Sigmoid colon (tissue), 7 donors: ENCODE results near the gene SLF2. TPM values are rescaled to one million over a fixed set of nuclear protein-coding genes. Genes with fewer than 3 reads are reported as not detected.

ENCODE experiments used
- DNase-seq: peaks from one replicate; pipeline ENCODE4 v3.0.0-alpha.2; 2019
- H3K27ac ChIP-seq, 4 donors: fragments of 200-600 bp; sonication (generic); one replicate each; pipeline ENCODE4 v1.5.1; 2016 to 2019; ENCODE audit warnings: mild to moderate bottlenecking in 1 of 4
- H3K27me3 ChIP-seq, 3 donors: fragments of 200-600 bp; sonication (generic); one replicate each; pipeline ENCODE4 v1.5.1; 2019; ENCODE audit warnings: mild to moderate bottlenecking in 1 of 3
- H3K36me3 ChIP-seq, 4 donors: fragments of 200-600 bp; sonication (generic); one replicate each; pipeline ENCODE4 v1.5.1; 2016 to 2019
- H3K4me1 ChIP-seq, 4 donors: fragments of 200-600 bp; sonication (generic); one replicate each; pipeline ENCODE4 v1.5.1; 2017 to 2019
- H3K4me3 ChIP-seq, 4 donors: fragments of 200-600 bp; sonication (generic); one replicate each; pipeline ENCODE4 v1.5.1; 2017 to 2019; ENCODE audit warnings: mild to moderate bottlenecking in 2 of 4, moderate library complexity in 1 of 4
- H3K9me3 ChIP-seq, 4 donors: fragments of 200-600 bp in 3 of 4; sonication (generic) in 3 of 4; one replicate each; pipeline versions ENCODE4 v1.5.1 to v1.6.1; 2013 to 2019
- CTCF ChIP-seq, 4 experiments: fragments of 450-650 bp in 3 of 4; fragments of 200-600 bp in 1 of 4; IDR thresholded peaks; one replicate each; pipeline ENCODE4 v1.5.1; 2016 to 2019; ENCODE audit warnings: antibody characterized with exemption in 4 of 4, mild to moderate bottlenecking in 3 of 4, moderate library complexity in 2 of 4
- EP300 ChIP-seq, 4 donors: sonication (generic); formaldehyde crosslinking; IDR thresholded peaks; one replicate each; pipeline ENCODE4 v1.6.1; 2017; ENCODE audit warnings: antibody characterized with exemption in 4 of 4
- POLR2A ChIP-seq, 2 donors: fragments of 450-650 bp; IDR thresholded peaks; one replicate each; pipeline ENCODE4 v1.6.1; 2016; ENCODE audit warnings: antibody characterized with exemption in 2 of 2, mild to moderate bottlenecking in 2 of 2, moderate library complexity in 2 of 2
- POLR2AphosphoS5 ChIP-seq, 4 donors: sonication (generic); formaldehyde crosslinking; IDR thresholded peaks; one replicate each; pipeline ENCODE4 v1.6.1; 2017; ENCODE audit warnings: antibody characterized with exemption in 4 of 4
- WGBS, 2 donors: extraction: QIAGEN DNeasy Blood & Tissue Kit; methylation state at CpG; one replicate each; pipeline ENCODE4 v1.1.7; 2013; 5-methylcytosine and 5-hydroxymethylcytosine counted together
- intact Hi-C: fragments of 100-400 bp; cut with DNase I; formaldehyde crosslinking; loops from one replicate; pipeline ENCODE4 v1.15.1; 2023
- polyA plus RNA-seq, 3 donors: library from polyadenylated mRNA; stranded (reverse); fragments of 200-250 nt; gene quantifications; one replicate each; pipeline ENCODE4 v1.2.3, GENCODE V29; 2013
- total RNA-seq, 4 donors: library from RNA; depleted of rRNA; stranded (reverse); fragments of >200 nt; gene quantifications; one replicate each; pipeline ENCODE4 v1.1.0, GENCODE V29; 2016
- donor health status: healthy with polysubstance abuse.
- donor health status: Bipolar disorder and iron deficiency.
- donor health status: healthy.

Gene SLF2
- total and polyA plus RNA-seq, 7 donors: 3.2 to 49.9 (median 31.8) TPM

- DNase-seq: peak; percentile 94
- Histone ChIP-seq H3K27ac (peak overlapping the region; percentile 99 to 100 (median 100)), H3K36me3 (peaks cover 1 to 14% (median 8%) of the 10 kb centered on the region in 4 donors), H3K9me3 (no peaks in the 10 kb centered on the region), H3K4me3 (peak overlapping the region; percentile 80 to 90 (median 90)), H3K4me1 (peaks cover 0 to 55% (median 45%) of the 10 kb centered on the region in 4 donors), H3K27me3 (no peaks in the 10 kb centered on the region)
- TF ChIP-seq POLR2AphosphoS5 (IDR thresholded peaks at IDR 0.05) (peak; percentile 26 to 53 (median 40)), POLR2A (IDR thresholded peaks at IDR 0.05) (no peak), CTCF (IDR thresholded peaks at IDR 0.05) (no peak)
- 2 to 4% methylated on average over 25 of the region's 25 CpGs for WGBS, 2 donors
- intact Hi-C loops: loop anchor here (5.0 kb wide), 1 partner anchor 86 kb away; the partner anchor contains the start of gene SLF2
Measured at GRCh38 chr10:100998183-100998990, 85.6 kb downstream of the SLF2 start.

- no peaks in the 10 kb centered on the region for H3K27me3 ChIP-seq
- H3K4me3 ChIP-seq: peak overlapping the region; percentile 80 to 90 (median 90)
- DNase-seq: peak; percentile 93
- 1% methylated on average over 83 of the region's 83 CpGs for WGBS, 2 donors
- H3K36me3 ChIP-seq: peaks cover 9 to 19% (median 16%) of the 10 kb centered on the region in 4 donors
- H3K9me3 ChIP-seq: no peaks in the 10 kb centered on the region
- peaks cover 0 to 62% (median 53%) of the 10 kb centered on the region in 4 donors for H3K4me1 ChIP-seq
- TF ChIP-seq EP300 (IDR thresholded peaks at IDR 0.05): no peak
- peak; percentile 96 to 97 (median 96) for TF ChIP-seq CTCF (IDR thresholded peaks at IDR 0.05)
- peak; percentile 70 to 75 for TF ChIP-seq POLR2A (IDR thresholded peaks at IDR 0.05)
- peak; percentile 84 to 97 (median 93) for TF ChIP-seq POLR2AphosphoS5 (IDR thresholded peaks at IDR 0.05)
- H3K27ac ChIP-seq: peak overlapping the region; percentile 99 to 100 (median 100)
- intact Hi-C loops: loop anchor here (1.0 to 5.0 kb wide), 2 partner anchors 13 to 87 kb away; partner anchors contain the start of gene SLF2
Measured at GRCh38 chr10:100998991-100999741, 86.4 kb downstream of the SLF2 start.

- TF ChIP-seq POLR2AphosphoS5 (IDR thresholded peaks at IDR 0.05): no peak
- TF ChIP-seq POLR2A (IDR thresholded peaks at IDR 0.05): no peak
- TF ChIP-seq CTCF (IDR thresholded peaks at IDR 0.05): no peak
- TF ChIP-seq EP300 (IDR thresholded peaks at IDR 0.05): no peak
- no peaks in the 10 kb centered on the region for H3K9me3 ChIP-seq
- intact Hi-C loops: loop anchor here (1.0 to 5.0 kb wide), 2 partner anchors 13 to 87 kb away; partner anchors contain the start of gene SLF2
- H3K36me3 ChIP-seq: peaks cover 11 to 25% (median 18%) of the 10 kb centered on the region in 4 donors
- H3K4me3 ChIP-seq: peak within 1 kb of the TSS; percentile 80 to 90 (median 90)
- H3K4me1 ChIP-seq: peaks cover 0 to 68% (median 56%) of the 10 kb centered on the region in 4 donors
- no peaks in the 10 kb centered on the region for H3K27me3 ChIP-seq
- peak; percentile 72 for DNase-seq
- H3K27ac ChIP-seq: peak within 1 kb of the TSS; percentile 99 to 100 (median 100)
- WGBS, 2 donors: 2% methylated on average over 44 of the region's 44 CpGs
Measured at GRCh38 chr10:100999742-101000126, 87.0 kb downstream of the SLF2 start, which contains the start of gene LZTS2. Gene LZTS2, plus strand, starts transcription at chr10:100999808. Its CDS starts 2,731 bp downstream, at chr10:101002539.

GRCh38 chr10:101000127-101000914 is 87.6 kb downstream of the SLF2 start:
- TF ChIP-seq CTCF (IDR thresholded peaks at IDR 0.05) (no peak), POLR2AphosphoS5 (IDR thresholded peaks at IDR 0.05) (peak in 1 of 4 donors; percentile 10), EP300 (IDR thresholded peaks at IDR 0.05) (no peak)
- Histone ChIP-seq H3K27ac (peak overlapping the region; percentile 99 to 100 (median 100)), H3K9me3 (no peaks in the 10 kb centered on the region), H3K4me3 (peak overlapping the region; percentile 80 to 90 (median 90)), H3K27me3 (no peaks in the 10 kb centered on the region), H3K36me3 (peaks cover 13 to 31% (median 18%) of the 10 kb centered on the region in 4 donors), H3K4me1 (peaks cover 0 to 70% (median 57%) of the 10 kb centered on the region in 4 donors)
- intact Hi-C loops: no loop called here
- peak; percentile 74 for DNase-seq
- whole genome bisulfite sequencing, 2 donors: 12 to 17% methylated on average over 19 of the region's 19 CpGs
